Kidney epithelial cell (primary cell): Measurements from ENCODE around the gene EHBP1. TPM values are rescaled to one million over a fixed set of nuclear protein-coding genes. Genes with fewer than 3 reads are reported as not detected.

Experiments
- DNase-seq: peaks from one replicate; pipeline ENCODE4 v3.0.0-alpha.2; 2010; ENCODE audit warnings: low read depth
- H3K27me3 ChIP-seq: 2 replicates; pipeline ENCODE4 v1.6.0; 2011; ENCODE audit warnings: low read length; ENCODE audit not compliant: control insufficient read depth, insufficient read depth
- H3K36me3 ChIP-seq: 2 replicates; pipeline ENCODE4 v1.5.1; 2011; ENCODE audit warnings: low read length; ENCODE audit not compliant: control insufficient read depth, insufficient read depth
- H3K4me3 ChIP-seq: 2 replicates; pipeline ENCODE4 v1.5.1; 2011; ENCODE audit warnings: low read depth, mild to moderate bottlenecking, control low read depth, low read length
- total RNA-seq: library from RNA; depleted of rRNA; stranded (reverse); fragments of >200 nt; gene quantifications from 2 replicates; pipeline ENCODE4 v1.2.3, GENCODE V29; 2015
- TF ChIP-seq, protein P1 (sequence below): IDR thresholded peaks from 2 replicates; pipeline ENCODE4 v1.5.1; 2011; ENCODE audit warnings: mild to moderate bottlenecking, moderate library complexity, low read length, control low read depth, inconsistent platforms; ENCODE audit not compliant: insufficient read depth, poor library complexity, severe bottlenecking

Gene EHBP1
- total RNA-seq, 1 donor from 2014 or later = 22.9 TPM

DNA sequence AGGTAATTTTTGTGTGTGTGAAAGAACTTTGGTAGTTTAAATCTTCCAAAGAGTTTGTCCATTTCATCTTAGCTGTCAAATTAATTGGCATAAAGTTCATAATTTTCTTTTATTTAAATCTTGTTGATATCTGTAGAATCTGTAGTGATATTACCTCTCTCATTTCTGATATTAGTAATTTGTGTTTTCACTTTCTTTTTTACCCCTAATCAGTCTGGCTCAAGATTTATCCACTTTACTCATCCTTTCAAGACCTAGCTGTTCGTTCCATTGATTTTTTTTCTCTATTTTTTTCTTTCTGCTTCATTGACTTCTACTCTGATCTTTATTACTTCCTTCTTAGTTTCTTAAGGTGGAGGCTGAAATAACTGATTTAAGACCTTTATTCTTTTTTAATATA is 202.6 kb downstream of the EHBP1 start:
- H3K4me3 ChIP-seq = no peak overlapping the region
- DNase-seq = no peak
- TF ChIP-seq, protein P1, sequence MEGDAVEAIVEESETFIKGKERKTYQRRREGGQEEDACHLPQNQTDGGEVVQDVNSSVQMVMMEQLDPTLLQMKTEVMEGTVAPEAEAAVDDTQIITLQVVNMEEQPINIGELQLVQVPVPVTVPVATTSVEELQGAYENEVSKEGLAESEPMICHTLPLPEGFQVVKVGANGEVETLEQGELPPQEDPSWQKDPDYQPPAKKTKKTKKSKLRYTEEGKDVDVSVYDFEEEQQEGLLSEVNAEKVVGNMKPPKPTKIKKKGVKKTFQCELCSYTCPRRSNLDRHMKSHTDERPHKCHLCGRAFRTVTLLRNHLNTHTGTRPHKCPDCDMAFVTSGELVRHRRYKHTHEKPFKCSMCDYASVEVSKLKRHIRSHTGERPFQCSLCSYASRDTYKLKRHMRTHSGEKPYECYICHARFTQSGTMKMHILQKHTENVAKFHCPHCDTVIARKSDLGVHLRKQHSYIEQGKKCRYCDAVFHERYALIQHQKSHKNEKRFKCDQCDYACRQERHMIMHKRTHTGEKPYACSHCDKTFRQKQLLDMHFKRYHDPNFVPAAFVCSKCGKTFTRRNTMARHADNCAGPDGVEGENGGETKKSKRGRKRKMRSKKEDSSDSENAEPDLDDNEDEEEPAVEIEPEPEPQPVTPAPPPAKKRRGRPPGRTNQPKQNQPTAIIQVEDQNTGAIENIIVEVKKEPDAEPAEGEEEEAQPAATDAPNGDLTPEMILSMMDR = no peak
- H3K27me3 ChIP-seq = no peaks in the 10 kb centered on the region
- H3K36me3 ChIP-seq = no peaks in the 10 kb centered on the region

DNA sequence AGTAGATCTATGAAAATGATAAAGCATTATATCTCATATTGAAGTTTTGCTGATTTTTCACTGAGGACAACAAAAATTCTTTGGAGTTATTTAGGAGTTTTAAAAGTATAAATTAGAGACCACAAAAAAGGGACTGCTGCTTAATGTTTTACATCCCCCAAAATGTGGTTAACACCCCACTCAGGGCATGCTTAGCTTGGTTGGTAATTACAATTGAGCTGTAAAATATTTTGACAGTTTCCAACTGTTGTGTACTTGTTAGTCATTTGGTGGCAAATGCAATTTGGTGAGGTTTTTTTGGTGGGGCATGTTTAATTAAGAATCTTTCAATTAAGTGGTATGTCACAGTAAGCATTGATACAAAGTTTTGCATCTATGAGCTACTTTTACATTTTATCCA is 207.8 kb downstream of the EHBP1 start:
- H3K27me3 ChIP-seq = no peaks in the 10 kb centered on the region
- H3K36me3 ChIP-seq = no peaks in the 10 kb centered on the region
- no peak overlapping the region for H3K4me3 ChIP-seq
- no peak for DNase-seq
- TF ChIP-seq, protein P1 = no peak

DNA sequence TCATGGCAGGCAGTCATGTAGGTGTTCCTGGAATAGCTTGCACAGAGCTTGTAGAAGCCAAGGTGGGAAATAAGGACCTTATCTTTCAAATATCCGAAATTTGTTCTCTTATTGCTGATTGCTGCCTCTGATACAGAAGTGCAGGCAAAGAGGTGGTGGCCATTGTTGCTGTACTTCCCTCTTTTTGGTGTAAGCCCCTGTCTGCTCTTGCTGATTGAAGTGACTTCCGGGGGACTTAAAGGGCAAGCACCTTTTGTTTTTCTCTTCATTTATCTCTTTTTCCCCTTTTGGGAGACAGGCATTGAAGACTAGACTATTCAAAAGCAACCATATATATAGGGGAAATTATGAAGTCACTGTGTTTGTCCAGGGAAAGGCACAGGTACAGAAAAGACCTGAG is 213.5 kb downstream of the EHBP1 start:
- DNase-seq = no peak

DNA sequence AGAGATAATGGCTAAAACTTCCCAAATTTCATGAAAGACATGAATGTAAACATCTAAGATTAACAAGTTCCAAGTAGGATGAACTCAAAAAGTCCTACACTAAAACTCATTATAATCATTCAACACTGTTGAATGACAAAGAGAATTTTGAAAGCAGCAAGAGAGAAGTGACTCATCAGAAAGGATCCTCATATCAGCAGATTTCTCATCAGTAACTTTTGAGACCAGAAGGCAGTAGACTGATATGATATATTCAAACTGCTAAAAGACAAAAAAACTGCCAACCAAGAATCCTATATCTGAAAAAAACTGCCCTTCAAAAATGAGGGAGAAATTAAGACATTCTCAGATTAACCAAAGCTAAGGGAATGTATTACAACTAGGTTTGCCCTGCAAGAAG is 214.6 kb downstream of the EHBP1 start:
- Histone ChIP-seq H3K27me3 (no peaks in the 10 kb centered on the region), H3K4me3 (no peak overlapping the region), H3K36me3 (no peaks in the 10 kb centered on the region)
- TF ChIP-seq, protein P1 = no peak
- DNase-seq = no peak

More for the DNA sequence above, 213.5 kb downstream of the EHBP1 start:
- Histone ChIP-seq H3K36me3 (no peaks in the 10 kb centered on the region), H3K27me3 (no peaks in the 10 kb centered on the region), H3K4me3 (no peak overlapping the region)
- TF ChIP-seq, protein P1 = no peak

DNA sequence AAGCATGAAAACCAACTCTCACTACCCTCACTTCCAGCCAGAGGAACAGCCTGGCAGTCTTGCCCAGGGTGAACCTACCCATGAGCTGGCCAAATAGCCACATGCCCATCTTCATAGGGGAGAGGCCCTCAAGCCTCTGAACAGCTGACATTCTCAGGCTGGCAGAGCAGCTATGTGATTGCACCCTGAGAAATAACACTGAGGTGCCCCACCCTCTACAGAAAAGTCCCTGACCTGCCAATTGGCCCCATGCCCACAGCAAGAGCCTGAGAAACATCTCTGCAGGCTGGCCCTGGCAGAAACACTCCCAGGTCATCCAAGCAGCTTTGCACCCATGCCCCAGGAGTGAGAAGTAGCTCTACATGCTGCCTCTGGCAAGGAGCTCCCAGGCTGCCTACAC is 217.7 kb downstream of the EHBP1 start:
- TF ChIP-seq, protein P1 = no peak
- no peaks in the 10 kb centered on the region for H3K27me3 ChIP-seq
- H3K4me3 ChIP-seq = no peak overlapping the region
- H3K36me3 ChIP-seq = no peaks in the 10 kb centered on the region
- no peak for DNase-seq

DNA sequence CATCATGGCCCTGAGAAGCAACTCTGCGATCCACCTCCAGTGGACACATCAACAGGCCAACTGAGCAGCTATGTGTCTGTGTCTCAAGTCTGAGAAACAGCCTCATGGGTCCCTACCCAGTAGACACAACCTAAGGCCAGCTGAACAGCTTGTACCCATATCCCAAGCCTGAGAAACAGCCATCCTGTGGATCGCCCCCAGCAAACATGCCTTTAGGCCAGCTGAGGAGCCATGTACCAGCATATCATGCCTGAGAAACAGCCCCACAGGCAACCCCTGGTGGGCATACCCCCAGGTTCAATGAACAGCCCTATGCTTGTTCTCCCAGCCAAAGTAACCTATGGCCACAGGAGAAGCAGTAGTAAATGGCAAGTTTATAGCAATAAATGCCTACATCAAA is 218.4 kb downstream of the EHBP1 start:
- no peak overlapping the region for H3K4me3 ChIP-seq
- H3K36me3 ChIP-seq = no peaks in the 10 kb centered on the region
- DNase-seq = no peak
- H3K27me3 ChIP-seq = no peaks in the 10 kb centered on the region
- TF ChIP-seq, protein P1 = no peak
